Activated CD8-positive, alpha-beta T cell treated with anti-CD3 and anti-CD28 coated beads, Interleukin-2, amount 10 ng/mL, durations not matched to agents 7 days and 5 days (primary cell): Measurements from ENCODE around the gene RGS9. TPM values are rescaled to one million over a fixed set of nuclear protein-coding genes. Genes with fewer than 3 reads are reported as not detected.
"Not testable (repeated sequence)": the region's sequence is repeated elsewhere in the genome, so short reads cannot be mapped to it uniquely, and the experiment has no call there.

Source experiments
- ATAC-seq: fragments of 150-1000 bp; cut with Tn5 transposase; one replicate; pipeline ENCODE4 v1.10.0; 2021; ENCODE audit warnings: moderate library complexity
- CTCF ChIA-PET: fragments of 350-600 bp; sonication (Branson Sonifier 250); formaldehyde crosslinking; loops from one replicate; lab custom pipeline; 2021; ENCODE audit warnings: antibody characterized with exemption; lab: Charles Lee
- POLR2A ChIA-PET: fragments of 350-600 bp; sonication (Branson Sonifier 250); formaldehyde crosslinking; loops from one replicate; lab custom pipeline; 2021; ENCODE audit warnings: antibody characterized with exemption; lab: Charles Lee
- DNase-seq: peaks from one replicate; pipeline ENCODE4 v3.0.0-alpha.2; 2020
- H3K27ac Mint-ChIP-seq: one replicate; pipeline ENCODE4 v1.8.0; 2021; ENCODE audit warnings: mild to moderate bottlenecking, mixed read lengths
- H3K27me3 Mint-ChIP-seq: one replicate; pipeline ENCODE4 v1.8.0; 2021; ENCODE audit warnings: low read depth, mixed read lengths
- H3K36me3 Mint-ChIP-seq: one replicate; pipeline ENCODE4 v1.8.0; 2021; ENCODE audit warnings: low read depth, mixed read lengths
- H3K4me1 Mint-ChIP-seq: one replicate; pipeline ENCODE4 v1.8.0; 2021; ENCODE audit warnings: low read depth, mixed read lengths
- H3K4me3 Mint-ChIP-seq: one replicate; pipeline ENCODE4 v1.8.0; 2021; ENCODE audit warnings: mild to moderate bottlenecking, mixed read lengths
- H3K9me3 Mint-ChIP-seq: one replicate; pipeline ENCODE4 v1.8.0; 2022; ENCODE audit warnings: mixed read lengths; ENCODE audit not compliant: insufficient read depth
- total RNA-seq, 2 experiments: library from RNA; stranded (reverse); gene quantifications; one replicate each; pipeline ENCODE4 v1.2.3, GENCODE V29; 2021

The RGS9 gene
- total RNA-seq: 1 to 10 TPM; 4.8 to 5.7 TPM

DNA sequence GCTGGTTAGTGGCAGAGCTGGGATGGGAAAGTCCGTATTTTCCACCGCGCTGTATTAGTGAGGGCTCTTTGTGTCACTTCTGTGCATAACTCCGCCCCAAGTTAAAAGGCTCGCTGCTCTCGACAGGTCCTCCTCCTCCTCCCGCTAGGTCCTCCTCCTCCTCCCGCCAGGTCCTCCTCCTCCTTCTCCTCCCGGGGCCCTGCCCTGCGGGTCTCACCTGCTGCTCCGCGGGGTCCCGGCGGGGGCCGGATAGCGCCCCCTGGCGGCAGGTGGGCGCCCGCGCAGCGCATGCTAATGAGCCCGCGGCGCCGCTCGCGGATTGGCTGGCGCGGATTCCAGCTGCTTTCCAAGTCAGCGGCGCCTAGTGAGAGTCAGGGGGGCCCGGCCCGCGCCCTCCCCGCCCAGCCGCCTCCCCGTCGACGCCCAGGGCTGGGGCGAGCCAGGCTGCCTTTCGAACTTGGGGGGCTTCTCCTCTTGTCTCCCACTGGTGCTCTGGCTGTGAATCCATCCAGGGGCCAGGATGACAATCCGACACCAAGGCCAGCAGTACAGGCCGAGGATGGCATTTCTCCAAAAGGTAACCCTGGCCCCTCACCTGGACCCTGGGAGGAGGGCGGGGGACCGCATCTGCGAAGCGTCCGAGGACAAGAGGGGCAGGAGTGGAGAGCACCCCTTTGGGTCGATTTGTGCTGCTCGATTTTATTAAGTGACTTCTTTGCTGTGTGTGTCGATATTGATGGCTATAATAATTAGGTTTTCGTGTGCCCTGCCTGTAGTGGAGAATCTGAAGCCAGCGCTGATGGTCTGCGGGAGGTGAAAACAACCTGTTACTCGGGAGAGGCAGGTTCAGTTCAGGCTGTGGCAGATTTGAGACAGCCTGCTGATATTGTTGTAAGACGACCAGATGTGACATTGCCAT is at the start of gene RGS9:
RGS9 (plus strand) TSS at position 350 of the 919 bp plus-strand sequence; CDS start at position 521, 171 bp downstream.
- ChIA-PET CTCF (interaction anchor here (0.6 to 3.9 kb wide), 35 partner anchors 10 to 236 kb away, joined by 3 to 40 read pairs (median 4); no protein-coding TSS in a partner anchor), POLR2A (interaction anchor here (0.6 to 1.0 kb wide), 3 partner anchors 21 to 46 kb away, joined by 3 read pairs; no protein-coding TSS in a partner anchor)
- Mint-ChIP-seq H3K4me3 (peak within 1 kb of the TSS; percentile 70), H3K27me3 (peaks cover 28% of the 10 kb centered on the region), H3K9me3 (no peaks in the 10 kb centered on the region), H3K27ac (peak within 1 kb of the TSS; percentile 50), H3K4me1 (peaks cover 35% of the 10 kb centered on the region), H3K36me3 (no peaks in the 10 kb centered on the region)
- peak; percentile 99 for ATAC-seq
- peak; percentile 86 for DNase-seq

DNA sequence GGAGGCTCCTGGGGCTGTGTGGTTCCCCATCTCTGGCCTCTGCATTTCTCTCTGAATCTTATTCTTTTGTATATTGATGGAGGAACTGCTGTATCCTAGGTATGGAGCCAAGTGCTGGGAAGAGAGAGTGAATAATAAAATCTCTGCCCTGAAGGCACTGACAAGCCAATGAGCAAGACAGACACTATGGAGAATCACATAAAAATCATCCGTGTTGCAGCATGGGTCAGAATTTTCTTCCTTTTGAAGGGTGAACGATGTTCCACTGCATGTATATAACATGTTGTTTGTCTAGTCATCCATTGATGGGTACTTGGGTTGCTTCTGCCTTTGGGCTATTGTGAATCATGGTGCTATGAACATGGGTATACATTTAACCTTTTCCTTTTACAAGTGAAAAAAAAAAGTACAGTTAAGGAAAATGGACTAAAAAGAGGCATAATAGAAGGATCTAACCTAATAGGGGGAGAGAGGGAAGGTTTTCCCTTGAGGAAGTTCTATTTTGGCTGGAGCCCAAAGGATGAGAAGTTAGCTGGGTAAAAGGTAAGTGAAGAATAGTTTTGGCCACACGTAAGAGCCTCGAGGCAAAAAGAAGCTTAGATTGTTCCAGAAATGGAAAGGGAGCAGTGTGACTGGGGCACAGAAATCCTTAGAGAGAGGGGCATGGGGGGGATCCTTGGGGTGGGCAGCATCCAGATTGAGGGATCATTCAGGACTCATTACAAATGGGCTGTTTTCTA is 48.4 kb upstream of the RGS9 start:
- Mint-ChIP-seq H3K4me1 (no peaks in the 10 kb centered on the region), H3K4me3 (no peak overlapping the region), H3K36me3 (no peaks in the 10 kb centered on the region), H3K9me3 (no peaks in the 10 kb centered on the region), H3K27ac (no peak overlapping the region), H3K27me3 (peaks cover 20% of the 10 kb centered on the region)
- POLR2A ChIA-PET: interaction anchor here (0.6 kb wide), 1 partner anchor 9 kb away, joined by 3 read pairs; no protein-coding TSS in a partner anchor
- CTCF ChIA-PET: interaction anchor here (0.6 to 1.4 kb wide), 2 partner anchors 12 to 27 kb away, joined by 3 to 4 read pairs; no protein-coding TSS in a partner anchor
- DNase-seq: no peak
- no peak for ATAC-seq

DNA sequence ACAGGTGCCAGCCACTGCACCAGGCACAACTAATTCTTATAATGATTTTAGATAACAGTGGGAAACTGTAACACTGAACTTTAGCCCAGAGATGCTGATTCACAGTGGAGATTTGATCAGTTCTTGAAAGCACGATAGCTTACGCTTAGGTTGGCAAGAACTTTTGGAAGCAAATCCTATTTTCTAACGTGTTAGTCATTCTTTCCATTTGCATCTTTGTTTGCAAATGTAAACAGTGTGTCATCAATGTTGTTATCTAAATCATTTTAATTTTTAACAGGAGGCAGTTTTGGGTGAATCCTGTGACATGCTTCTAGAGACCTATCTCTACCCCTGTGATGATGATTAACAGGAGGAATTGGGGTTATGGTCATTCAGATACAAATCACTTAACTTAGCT is 44.9 kb upstream of the RGS9 start:
- Mint-ChIP-seq H3K27ac (no peak overlapping the region), H3K4me1 (peaks cover 4% of the 10 kb centered on the region), H3K4me3 (no peak overlapping the region), H3K9me3 (no peaks in the 10 kb centered on the region), H3K36me3 (no peaks in the 10 kb centered on the region), H3K27me3 (peaks cover 25% of the 10 kb centered on the region)
- CTCF ChIA-PET: no interaction called here
- ATAC-seq (no peak), DNase-seq (no peak)
- POLR2A ChIA-PET: no interaction called here

DNA sequence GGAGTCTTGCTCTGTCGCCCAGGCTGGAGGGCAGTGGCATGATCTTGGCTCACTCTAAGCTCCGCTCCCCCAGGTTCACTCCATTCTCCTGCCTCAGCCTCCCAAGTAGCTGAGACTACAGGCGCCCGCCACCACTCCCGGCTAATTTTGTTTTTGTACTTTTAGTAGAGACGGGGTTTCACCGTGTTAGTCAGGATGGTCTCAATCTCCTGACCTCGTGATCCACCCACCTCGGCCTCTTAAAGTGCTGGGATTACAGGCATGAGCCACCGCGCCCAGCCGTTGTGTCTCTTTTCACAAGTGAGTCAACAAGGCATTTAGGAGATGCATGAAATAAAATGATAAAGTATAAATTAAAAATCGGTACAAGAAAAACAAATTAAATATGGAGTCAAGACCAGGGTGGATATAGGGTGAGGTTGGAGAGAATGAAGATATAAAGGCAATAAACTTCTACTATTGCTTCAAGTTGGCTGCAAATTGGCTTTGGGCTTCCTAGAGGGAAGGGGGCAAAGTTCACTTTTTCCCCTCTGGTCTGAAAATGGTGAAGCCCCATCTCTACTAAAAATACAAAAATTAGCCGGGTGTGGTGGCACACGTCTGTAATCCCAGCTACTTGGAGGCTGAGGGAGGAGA is 44.3 kb upstream of the RGS9 start:
- POLR2A ChIA-PET, DNase-seq, ATAC-seq, H3K9me3 Mint-ChIP-seq, H3K36me3 Mint-ChIP-seq, H3K27ac Mint-ChIP-seq, H3K4me3 Mint-ChIP-seq, CTCF ChIA-PET, H3K4me1 Mint-ChIP-seq: not testable (repeated sequence)
- peaks cover 25% of the 10 kb centered on the region for H3K27me3 Mint-ChIP-seq

DNA sequence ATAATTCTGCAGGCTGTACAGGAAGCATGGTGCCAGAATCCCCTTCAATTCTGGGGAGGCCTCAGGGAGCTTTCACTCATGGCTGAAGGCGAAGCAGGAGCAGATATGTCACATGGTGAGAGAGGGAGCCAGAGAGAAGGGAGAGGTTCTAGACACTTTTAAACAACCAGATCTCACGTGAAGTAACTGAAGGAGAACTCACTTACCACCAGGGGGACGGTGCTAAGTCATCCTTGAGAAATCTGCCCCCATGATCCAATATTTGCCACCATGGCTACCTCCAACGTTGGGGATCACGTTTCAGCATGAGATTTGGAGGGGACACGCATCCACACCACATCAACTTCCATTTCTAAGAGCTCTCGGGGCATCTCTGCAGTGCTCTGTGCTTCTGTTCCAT is 43.2 kb upstream of the RGS9 start:
- ATAC-seq: no peak
- no peak overlapping the region for H3K4me3 Mint-ChIP-seq
- H3K36me3 Mint-ChIP-seq: no peaks in the 10 kb centered on the region
- H3K4me1 Mint-ChIP-seq: peaks cover 4% of the 10 kb centered on the region
- ChIA-PET CTCF (interaction anchor here (1.4 to 2.2 kb wide), 2 partner anchors 31 to 105 kb away, joined by 3 to 4 read pairs; no protein-coding TSS in a partner anchor), POLR2A (no interaction called here)
- no peak for DNase-seq
- no peaks in the 10 kb centered on the region for H3K9me3 Mint-ChIP-seq
- H3K27me3 Mint-ChIP-seq: peaks cover 23% of the 10 kb centered on the region
- H3K27ac Mint-ChIP-seq: no peak overlapping the region

DNA sequence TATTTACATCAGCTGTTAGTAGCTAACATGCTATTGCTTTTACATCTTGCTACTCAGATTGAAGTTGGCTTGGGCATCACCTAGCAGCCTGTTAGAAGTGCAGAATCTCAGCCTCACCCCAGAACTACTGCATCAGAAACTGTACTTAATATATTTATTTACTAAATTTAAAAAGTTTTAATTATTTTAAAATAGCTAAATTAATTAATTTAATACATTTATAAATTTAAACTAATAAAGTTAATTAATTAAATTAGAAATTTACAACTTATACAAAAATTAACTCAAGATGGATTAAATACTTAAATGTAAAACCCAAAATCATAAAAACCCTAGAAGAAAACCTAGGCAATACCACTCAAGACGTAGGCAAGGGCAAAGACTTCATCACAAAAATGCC is 41.7 kb upstream of the RGS9 start:
- no peak overlapping the region for H3K27ac Mint-ChIP-seq
- no peaks in the 10 kb centered on the region for H3K9me3 Mint-ChIP-seq
- no peaks in the 10 kb centered on the region for H3K36me3 Mint-ChIP-seq
- ChIA-PET CTCF (interaction anchor here (0.9 to 2.2 kb wide), 4 partner anchors 32 to 157 kb away, joined by 3 to 7 read pairs (median 4); no protein-coding TSS in a partner anchor), POLR2A (no interaction called here)
- peaks cover 11% of the 10 kb centered on the region for H3K4me1 Mint-ChIP-seq
- DNase-seq (no peak), ATAC-seq (no peak)
- peaks cover 13% of the 10 kb centered on the region for H3K27me3 Mint-ChIP-seq
- no peak overlapping the region for H3K4me3 Mint-ChIP-seq

DNA sequence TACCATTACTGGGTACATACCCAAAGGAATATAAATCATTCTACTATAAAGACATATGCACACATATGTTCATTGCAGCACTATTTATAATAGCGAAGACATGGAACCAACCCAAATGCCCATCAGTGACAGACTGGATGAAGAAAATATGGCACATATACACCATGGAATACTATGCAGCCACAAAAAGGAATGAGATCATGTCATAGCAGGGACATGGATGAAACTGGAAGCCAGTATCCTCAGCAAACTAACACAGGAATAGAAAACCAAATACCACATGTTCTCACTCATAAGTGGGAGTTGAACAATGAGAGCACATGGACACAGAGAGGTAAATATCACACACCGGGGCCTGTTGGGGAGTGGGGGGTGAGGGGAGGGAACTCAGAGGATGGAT is 40.8 kb upstream of the RGS9 start:
- CTCF ChIA-PET: interaction anchor here (0.6 to 2.2 kb wide), 3 partner anchors 33 to 158 kb away, joined by 3 to 7 read pairs (median 4); no protein-coding TSS in a partner anchor
- H3K9me3 Mint-ChIP-seq, ATAC-seq, H3K27ac Mint-ChIP-seq, H3K4me3 Mint-ChIP-seq, H3K27me3 Mint-ChIP-seq, H3K36me3 Mint-ChIP-seq, DNase-seq, POLR2A ChIA-PET: not testable (repeated sequence)
- peaks cover 17% of the 10 kb centered on the region for H3K4me1 Mint-ChIP-seq

DNA sequence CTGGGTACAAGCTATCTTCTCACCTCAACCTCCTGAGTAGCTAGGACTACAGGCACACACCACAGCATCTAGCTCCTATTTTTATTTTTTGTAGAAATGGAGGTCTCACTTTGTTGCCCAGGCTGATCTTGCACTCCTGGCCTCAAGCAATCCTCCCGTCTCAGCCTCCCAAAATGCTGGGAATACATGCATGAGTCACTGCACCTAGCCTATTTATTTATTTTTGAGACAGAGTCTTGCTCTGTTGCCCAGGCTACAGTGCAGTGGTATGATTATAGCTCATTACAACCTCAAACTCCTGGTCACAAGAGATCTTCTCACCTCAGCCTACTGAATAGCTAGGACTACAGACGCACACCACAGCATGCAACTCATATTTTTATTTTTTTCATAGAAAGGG is 40.1 kb upstream of the RGS9 start:
- peaks cover 5% of the 10 kb centered on the region for H3K27me3 Mint-ChIP-seq
- H3K36me3 Mint-ChIP-seq: no peaks in the 10 kb centered on the region
- ChIA-PET POLR2A (no interaction called here), CTCF (interaction anchor here (0.6 to 1.3 kb wide), 2 partner anchors 40 to 122 kb away, joined by 3 to 4 read pairs; partner anchors contain the start of gene RGS9)
- DNase-seq: no peak
- H3K9me3 Mint-ChIP-seq: no peaks in the 10 kb centered on the region
- peaks cover 18% of the 10 kb centered on the region for H3K4me1 Mint-ChIP-seq
- ATAC-seq: no peak
- H3K27ac Mint-ChIP-seq: no peak overlapping the region
- no peak overlapping the region for H3K4me3 Mint-ChIP-seq

DNA sequence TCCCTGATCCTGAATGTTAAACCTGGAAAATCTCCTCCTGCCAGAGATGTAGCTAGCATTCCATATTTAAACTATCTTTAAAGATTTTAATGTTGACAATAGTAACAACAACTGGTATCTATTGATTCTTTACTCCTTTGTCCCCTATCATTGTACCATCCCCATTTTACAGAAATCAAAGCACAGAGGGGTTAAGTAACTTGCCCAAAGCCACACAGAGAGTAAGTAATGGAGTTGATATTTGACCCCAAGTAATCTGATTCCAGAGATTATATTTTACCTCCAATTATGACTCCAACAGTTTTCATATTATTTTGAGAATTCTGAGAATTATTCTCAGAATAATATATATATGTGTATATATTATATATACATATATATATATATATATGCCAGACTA is 37.7 kb upstream of the RGS9 start:
- H3K36me3 Mint-ChIP-seq: no peaks in the 10 kb centered on the region
- H3K4me3 Mint-ChIP-seq: no peak overlapping the region
- DNase-seq (no peak), ATAC-seq (no peak)
- ChIA-PET POLR2A (interaction anchor here (0.9 kb wide), 1 partner anchor 22 kb away, joined by 4 read pairs; no protein-coding TSS in a partner anchor), CTCF (interaction anchor here (0.7 to 5.1 kb wide), 21 partner anchors 9 to 180 kb away, joined by 3 to 40 read pairs (median 7); partner anchors contain the start of genes LRRC37A3 and RGS9)
- H3K9me3 Mint-ChIP-seq: no peaks in the 10 kb centered on the region
- H3K27ac Mint-ChIP-seq: no peak overlapping the region
- peaks cover 18% of the 10 kb centered on the region for H3K4me1 Mint-ChIP-seq
- peaks cover 7% of the 10 kb centered on the region for H3K27me3 Mint-ChIP-seq

DNA sequence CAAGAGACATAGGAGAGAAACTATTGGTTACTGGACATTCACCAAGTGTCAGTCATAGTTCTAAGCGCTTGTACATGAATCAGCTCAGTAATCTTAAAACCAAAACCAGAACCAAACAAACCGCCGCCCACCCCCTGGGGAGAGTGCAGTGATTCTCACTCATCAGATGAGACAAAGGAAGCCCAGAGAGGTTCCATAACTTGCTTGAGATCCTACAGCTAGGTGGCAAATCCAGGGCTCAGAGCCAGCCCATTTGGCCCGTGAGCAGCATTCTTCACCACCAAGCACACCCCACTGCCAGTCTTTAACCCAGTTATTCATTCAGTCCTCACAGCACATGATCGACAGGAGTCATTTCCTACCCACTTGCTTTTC is 37.2 kb upstream of the RGS9 start:
- H3K27me3 Mint-ChIP-seq: peaks cover 7% of the 10 kb centered on the region
- CTCF ChIA-PET: interaction anchor here (0.7 to 5.1 kb wide), 30 partner anchors 9 to 180 kb away, joined by 3 to 40 read pairs (median 5); partner anchors contain the start of genes GNA13, LRRC37A3 and RGS9
- DNase-seq: peak; percentile 73
- no peaks in the 10 kb centered on the region for H3K9me3 Mint-ChIP-seq
- POLR2A ChIA-PET: interaction anchor here (0.6 to 1.8 kb wide), 4 partner anchors 22 to 114 kb away, joined by 3 to 6 read pairs (median 4); no protein-coding TSS in a partner anchor
- peak overlapping the region; percentile 81 for H3K27ac Mint-ChIP-seq
- ATAC-seq: peak; percentile 42
- H3K36me3 Mint-ChIP-seq: no peaks in the 10 kb centered on the region
- H3K4me1 Mint-ChIP-seq: peaks cover 18% of the 10 kb centered on the region
- peak overlapping the region; percentile 72 for H3K4me3 Mint-ChIP-seq
